ENCODE results near the gene FLVCR2.

The FLVCR2 gene

DNA sequence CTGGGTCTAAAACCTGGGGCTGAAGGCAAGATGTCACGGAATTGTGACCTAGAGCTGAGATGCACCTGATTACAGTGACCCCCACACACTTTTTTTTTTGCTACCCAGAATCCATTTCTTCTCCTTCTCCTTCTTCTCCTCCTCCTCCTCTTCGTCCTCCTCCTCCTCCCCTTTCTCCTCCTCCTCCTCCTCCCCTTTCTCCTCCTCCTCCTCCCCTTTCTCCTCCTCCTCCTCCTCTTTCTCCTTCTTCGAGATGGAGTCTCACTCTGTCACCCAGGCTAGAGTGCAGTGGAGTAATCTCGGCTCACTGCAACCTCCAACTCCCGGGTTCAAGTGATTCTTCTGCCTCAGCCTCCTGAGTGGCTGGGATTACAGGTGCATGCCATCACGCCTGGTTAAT lies 19.4 kb upstream of the FLVCR2 start:
- TF ChIP-seq SIN3A (IDR thresholded peaks at IDR 0.05; ENCODE audit: borderline replicate concordance, insufficient read depth, low read length): no peak
- TF ChIP-seq, protein P1, sequence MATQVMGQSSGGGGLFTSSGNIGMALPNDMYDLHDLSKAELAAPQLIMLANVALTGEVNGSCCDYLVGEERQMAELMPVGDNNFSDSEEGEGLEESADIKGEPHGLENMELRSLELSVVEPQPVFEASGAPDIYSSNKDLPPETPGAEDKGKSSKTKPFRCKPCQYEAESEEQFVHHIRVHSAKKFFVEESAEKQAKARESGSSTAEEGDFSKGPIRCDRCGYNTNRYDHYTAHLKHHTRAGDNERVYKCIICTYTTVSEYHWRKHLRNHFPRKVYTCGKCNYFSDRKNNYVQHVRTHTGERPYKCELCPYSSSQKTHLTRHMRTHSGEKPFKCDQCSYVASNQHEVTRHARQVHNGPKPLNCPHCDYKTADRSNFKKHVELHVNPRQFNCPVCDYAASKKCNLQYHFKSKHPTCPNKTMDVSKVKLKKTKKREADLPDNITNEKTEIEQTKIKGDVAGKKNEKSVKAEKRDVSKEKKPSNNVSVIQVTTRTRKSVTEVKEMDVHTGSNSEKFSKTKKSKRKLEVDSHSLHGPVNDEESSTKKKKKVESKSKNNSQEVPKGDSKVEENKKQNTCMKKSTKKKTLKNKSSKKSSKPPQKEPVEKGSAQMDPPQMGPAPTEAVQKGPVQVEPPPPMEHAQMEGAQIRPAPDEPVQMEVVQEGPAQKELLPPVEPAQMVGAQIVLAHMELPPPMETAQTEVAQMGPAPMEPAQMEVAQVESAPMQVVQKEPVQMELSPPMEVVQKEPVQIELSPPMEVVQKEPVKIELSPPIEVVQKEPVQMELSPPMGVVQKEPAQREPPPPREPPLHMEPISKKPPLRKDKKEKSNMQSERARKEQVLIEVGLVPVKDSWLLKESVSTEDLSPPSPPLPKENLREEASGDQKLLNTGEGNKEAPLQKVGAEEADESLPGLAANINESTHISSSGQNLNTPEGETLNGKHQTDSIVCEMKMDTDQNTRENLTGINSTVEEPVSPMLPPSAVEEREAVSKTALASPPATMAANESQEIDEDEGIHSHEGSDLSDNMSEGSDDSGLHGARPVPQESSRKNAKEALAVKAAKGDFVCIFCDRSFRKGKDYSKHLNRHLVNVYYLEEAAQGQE (IDR thresholded peaks at IDR 0.05; ENCODE audit: insufficient read depth in 1 of 2, low read depth in 2 of 2, low read length in 2 of 2): no peak
- TF ChIP-seq FOXP2 (optimal IDR thresholded peaks at IDR 0.05; ENCODE audit: borderline replicate concordance, extremely low read depth, extremely low read length, insufficient read depth): no peak
- TF ChIP-seq TAF1 (IDR thresholded peaks at IDR 0.05; ENCODE audit: borderline replicate concordance, insufficient read depth, low read length): no peak
- TF ChIP-seq POLR2AphosphoS5 (IDR thresholded peaks at IDR 0.05; ENCODE audit: low read depth, low read length): no peak

DNA sequence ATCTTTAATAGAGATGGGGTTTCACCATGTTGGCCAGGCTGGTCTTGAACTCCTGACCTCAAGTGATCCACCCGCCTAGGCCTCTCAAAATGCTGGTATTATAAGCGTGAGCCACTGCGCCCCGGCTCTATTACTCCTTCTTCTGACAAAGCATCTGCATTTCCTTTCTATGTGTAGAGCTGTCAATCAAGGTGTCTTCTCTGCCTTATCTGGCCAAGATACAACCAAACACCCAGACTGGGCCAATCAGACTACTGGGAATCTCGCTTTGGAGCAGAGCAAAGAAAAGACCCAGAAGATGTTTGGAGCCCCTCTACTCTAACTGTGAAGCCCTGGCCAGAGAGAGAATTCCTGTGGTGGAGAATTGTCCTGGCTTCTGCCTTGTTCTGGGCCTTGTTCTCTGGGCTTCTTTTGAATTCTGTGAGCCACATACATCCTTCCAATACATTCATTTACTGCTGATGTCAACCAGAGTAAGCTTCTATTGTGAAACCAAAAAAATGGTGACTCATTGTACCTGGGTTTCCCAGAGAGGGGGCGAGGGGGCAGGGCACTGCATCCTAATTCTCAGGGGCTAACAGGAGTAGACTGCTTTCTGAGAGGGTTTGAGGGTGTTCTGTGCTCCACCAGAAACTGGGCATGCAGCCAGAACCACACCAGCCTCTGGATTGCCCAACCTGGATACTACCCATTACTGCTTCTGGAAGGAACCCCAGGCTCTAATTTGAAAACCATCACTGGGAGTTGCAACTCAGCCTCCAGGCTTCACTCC lies 18.8 kb upstream of the FLVCR2 start:
- TF ChIP-seq SIN3A (IDR thresholded peaks at IDR 0.05; ENCODE audit: borderline replicate concordance, insufficient read depth, low read length) (no peak), FOXP2 (optimal IDR thresholded peaks at IDR 0.05; ENCODE audit: borderline replicate concordance, extremely low read depth, extremely low read length, insufficient read depth) (no peak), POLR2AphosphoS5 (IDR thresholded peaks at IDR 0.05; ENCODE audit: low read depth, low read length) (no peak), TAF1 (IDR thresholded peaks at IDR 0.05; ENCODE audit: borderline replicate concordance, insufficient read depth, low read length) (no peak)
- TF ChIP-seq, protein P1 (IDR thresholded peaks at IDR 0.05; ENCODE audit: insufficient read depth in 1 of 2, low read depth in 2 of 2, low read length in 2 of 2): no peak

DNA sequence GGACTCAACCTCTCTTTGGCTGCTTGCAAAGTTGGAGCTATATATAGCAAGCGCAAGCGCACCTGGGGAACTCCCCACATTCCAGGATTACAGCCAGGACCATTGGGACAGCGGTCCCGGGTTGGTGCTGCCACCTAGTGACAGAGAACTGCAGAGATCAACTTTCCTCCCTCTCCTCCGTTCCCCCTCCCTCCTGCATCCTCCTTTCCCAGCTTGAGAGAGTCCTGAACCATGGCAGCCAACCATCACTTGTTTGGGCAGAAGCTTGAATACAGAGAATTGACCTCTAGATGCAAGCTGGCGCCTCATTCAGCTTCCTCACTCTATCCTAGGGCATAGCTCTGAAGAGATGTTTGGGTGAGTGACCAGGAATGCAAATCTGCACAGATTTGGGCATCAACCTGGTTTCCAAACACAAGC lies 17.4 kb upstream of the FLVCR2 start:
- no peak for TF ChIP-seq FOXP2 (optimal IDR thresholded peaks at IDR 0.05; ENCODE audit: borderline replicate concordance, extremely low read depth, extremely low read length, insufficient read depth)
- no peak for TF ChIP-seq SIN3A (IDR thresholded peaks at IDR 0.05; ENCODE audit: borderline replicate concordance, insufficient read depth, low read length)
- TF ChIP-seq, protein P1 (IDR thresholded peaks at IDR 0.05; ENCODE audit: insufficient read depth in 1 of 2, low read depth in 2 of 2, low read length in 2 of 2): no peak
- no peak for TF ChIP-seq POLR2AphosphoS5 (IDR thresholded peaks at IDR 0.05; ENCODE audit: low read depth, low read length)
- TF ChIP-seq TAF1 (IDR thresholded peaks at IDR 0.05; ENCODE audit: borderline replicate concordance, insufficient read depth, low read length): no peak

DNA sequence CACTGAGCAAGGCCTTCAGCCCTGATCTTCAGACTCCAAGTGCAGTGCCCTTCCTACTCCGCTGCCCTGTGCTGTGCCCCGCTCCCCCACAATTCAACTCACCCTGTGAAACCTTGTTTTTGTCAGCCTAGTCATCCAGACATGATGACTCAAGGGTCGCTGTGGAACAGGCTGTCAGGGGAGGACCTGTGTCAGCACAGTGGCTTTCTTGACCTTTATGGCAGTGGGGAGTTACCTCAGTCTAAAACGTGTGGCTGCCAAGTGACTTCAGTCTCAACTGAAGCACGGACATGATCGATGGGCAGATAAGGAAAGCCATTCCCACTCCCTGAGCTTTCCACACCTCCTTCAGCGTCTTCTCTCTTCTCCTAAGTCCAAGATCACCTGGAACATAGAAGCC lies 16.3 kb upstream of the FLVCR2 start:
- TF ChIP-seq, protein P1 (IDR thresholded peaks at IDR 0.05; ENCODE audit: insufficient read depth in 1 of 2, low read depth in 2 of 2, low read length in 2 of 2): no peak
- TF ChIP-seq TAF1 (IDR thresholded peaks at IDR 0.05; ENCODE audit: borderline replicate concordance, insufficient read depth, low read length) (no peak), SIN3A (IDR thresholded peaks at IDR 0.05; ENCODE audit: borderline replicate concordance, insufficient read depth, low read length) (no peak), FOXP2 (optimal IDR thresholded peaks at IDR 0.05; ENCODE audit: borderline replicate concordance, extremely low read depth, extremely low read length, insufficient read depth) (no peak), POLR2AphosphoS5 (IDR thresholded peaks at IDR 0.05; ENCODE audit: low read depth, low read length) (no peak)

Measured in PFSK-1 (cell line).